Measurements from ENCODE around the gene RNLS. TPM values are rescaled to one million over a fixed set of nuclear protein-coding genes. Genes with fewer than 3 reads are reported as not detected.

Gene RNLS
- total RNA-seq, 2 donors from 2014 or later = 6.2 to 9.4 TPM

DNA sequence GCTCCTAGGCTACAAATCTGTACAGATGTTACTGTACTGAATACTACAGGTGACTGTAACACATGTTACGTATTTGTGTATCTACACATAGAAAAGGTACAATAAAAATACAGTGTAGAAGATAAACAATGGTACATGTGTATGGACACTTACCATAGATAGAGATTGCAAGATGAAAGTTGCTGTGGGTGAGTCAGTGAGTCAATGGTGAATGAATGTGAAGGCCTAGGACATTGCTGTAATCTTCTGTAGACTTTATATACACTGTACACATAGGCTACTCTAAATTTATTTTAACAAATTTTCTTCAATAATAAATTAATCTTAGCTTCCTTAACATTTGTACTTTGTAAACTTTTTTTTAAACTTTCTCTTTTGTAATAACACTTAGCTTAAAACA is 205.6 kb downstream of the RNLS start:
- DNase-seq (ENCODE audit: low spot score) (no peak), ATAC-seq (ENCODE audit: insufficient number of reproducible peaks, low FRiP score, low read depth) (no peak)
- Histone ChIP-seq H3K9me3 (no peaks in the 10 kb centered on the region), H3K4me1 (ENCODE audit: control insufficient read depth in 1 of 2, low read depth in 2 of 2) (no peaks in the 10 kb centered on the region), H3K36me3 (no peaks in the 10 kb centered on the region), H3K27ac (no peak overlapping the region), H3K4me3 (no peak overlapping the region), H3K27me3 (replicated peaks; ENCODE audit: insufficient read depth) (no peaks in the 10 kb centered on the region)
- TF ChIP-seq CTCF (IDR thresholded peaks at IDR 0.05) = no peak

DNA sequence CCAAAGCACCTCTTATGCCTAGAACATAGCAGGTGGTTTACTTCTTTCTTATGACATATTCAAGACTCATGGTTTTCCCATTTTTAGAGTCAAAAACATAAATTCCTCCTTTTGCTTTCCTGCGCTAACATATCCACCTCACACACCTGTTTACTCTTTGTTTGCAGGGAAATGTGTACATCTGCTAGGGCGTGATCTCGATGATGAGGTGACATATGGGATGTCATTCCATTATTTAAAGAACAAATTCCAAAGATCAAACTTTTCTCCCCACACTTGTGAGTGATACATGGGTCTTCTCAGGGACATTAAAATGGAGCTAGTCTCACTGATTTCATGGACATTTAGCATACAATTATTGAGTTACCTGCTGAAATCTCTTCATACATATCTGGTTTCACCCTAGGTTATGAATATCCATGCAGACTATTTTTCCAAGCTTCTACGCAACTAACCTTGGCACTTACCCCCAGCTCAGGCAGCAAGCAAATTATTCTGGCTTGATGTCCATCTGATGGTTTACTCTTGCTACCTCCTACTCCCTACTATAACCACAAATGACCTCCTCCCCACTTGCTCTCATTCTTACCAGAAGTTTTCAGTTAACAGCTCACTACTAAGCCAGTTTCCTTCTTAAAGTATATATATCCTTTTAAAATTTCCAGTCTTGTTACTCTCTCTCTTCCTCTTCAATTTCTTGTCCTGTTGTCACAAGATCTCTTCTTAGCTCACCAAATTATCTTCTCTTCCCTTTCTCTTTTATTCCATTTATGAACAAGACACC is 208.5 kb downstream of the RNLS start:
- H3K36me3 ChIP-seq = no peaks in the 10 kb centered on the region
- no peak for DNase-seq (ENCODE audit: low spot score)
- ATAC-seq (ENCODE audit: insufficient number of reproducible peaks, low FRiP score, low read depth) = no peak
- no peaks in the 10 kb centered on the region for H3K9me3 ChIP-seq
- H3K27me3 ChIP-seq (replicated peaks; ENCODE audit: insufficient read depth) = no peaks in the 10 kb centered on the region
- H3K4me3 ChIP-seq = no peak overlapping the region
- no peaks in the 10 kb centered on the region for H3K4me1 ChIP-seq (ENCODE audit: control insufficient read depth in 1 of 2, low read depth in 2 of 2)
- no peak overlapping the region for H3K27ac ChIP-seq
- no peak for TF ChIP-seq CTCF (IDR thresholded peaks at IDR 0.05)

DNA sequence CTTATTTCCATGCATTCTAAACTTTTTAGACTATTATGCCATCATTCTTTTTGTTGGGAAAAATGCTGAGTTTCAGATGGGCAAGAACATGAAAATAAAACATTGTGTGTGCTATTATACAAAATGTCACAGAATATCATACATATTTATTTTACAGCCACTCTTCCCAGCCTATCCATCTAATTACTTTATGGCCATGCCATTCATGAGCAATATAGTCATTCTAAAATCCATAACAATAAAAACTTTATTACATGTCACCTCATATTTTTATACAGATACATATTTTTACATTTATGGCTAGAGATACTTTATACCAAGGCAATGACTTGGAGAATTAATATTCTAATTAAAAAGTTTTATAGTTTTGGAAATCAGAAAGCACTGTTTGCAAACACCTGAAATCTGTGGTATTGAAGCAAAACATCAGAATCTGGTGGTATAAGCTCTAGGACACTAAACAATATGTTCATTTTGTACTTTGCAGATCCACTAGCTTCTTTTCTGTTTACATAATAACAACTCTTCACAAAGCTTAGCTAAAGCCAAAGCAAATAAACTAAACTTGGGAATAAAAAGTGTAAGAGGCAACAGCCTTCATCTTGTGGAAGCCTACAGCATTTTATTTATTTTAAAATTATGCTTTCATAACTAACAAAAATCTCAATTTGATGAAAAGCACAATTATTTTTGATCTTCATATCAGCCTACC is 210.1 kb downstream of the RNLS start:
- no peak overlapping the region for H3K4me3 ChIP-seq
- no peaks in the 10 kb centered on the region for H3K4me1 ChIP-seq (ENCODE audit: control insufficient read depth in 1 of 2, low read depth in 2 of 2)
- no peak for DNase-seq (ENCODE audit: low spot score)
- H3K9me3 ChIP-seq = no peaks in the 10 kb centered on the region
- no peaks in the 10 kb centered on the region for H3K27me3 ChIP-seq (replicated peaks; ENCODE audit: insufficient read depth)
- H3K36me3 ChIP-seq = no peaks in the 10 kb centered on the region
- H3K27ac ChIP-seq = no peak overlapping the region
- no peak for ATAC-seq (ENCODE audit: insufficient number of reproducible peaks, low FRiP score, low read depth)
- no peak for TF ChIP-seq CTCF (IDR thresholded peaks at IDR 0.05)

- no peaks in the 10 kb centered on the region for H3K27me3 ChIP-seq (replicated peaks; ENCODE audit: insufficient read depth)
- H3K27ac ChIP-seq = no peak overlapping the region
- H3K4me1 ChIP-seq (ENCODE audit: control insufficient read depth in 1 of 2, low read depth in 2 of 2) = no peaks in the 10 kb centered on the region
- no peak for TF ChIP-seq CTCF (IDR thresholded peaks at IDR 0.05)
- no peak overlapping the region for H3K4me3 ChIP-seq
- no peaks in the 10 kb centered on the region for H3K9me3 ChIP-seq
- no peaks in the 10 kb centered on the region for H3K36me3 ChIP-seq
- DNase-seq (ENCODE audit: low spot score) = no peak
- ATAC-seq (ENCODE audit: insufficient number of reproducible peaks, low FRiP score, low read depth) = no peak
Observed at GRCh38 chr10:88372051-88372715, 210.9 kb downstream of the RNLS start.

- Histone ChIP-seq H3K27me3 (replicated peaks; ENCODE audit: insufficient read depth) (no peaks in the 10 kb centered on the region), H3K4me1 (ENCODE audit: control insufficient read depth in 1 of 2, low read depth in 2 of 2) (no peaks in the 10 kb centered on the region), H3K36me3 (no peaks in the 10 kb centered on the region), H3K9me3 (no peaks in the 10 kb centered on the region), H3K27ac (no peak overlapping the region), H3K4me3 (no peak overlapping the region)
- no peak for DNase-seq (ENCODE audit: low spot score)
- no peak for ATAC-seq (ENCODE audit: insufficient number of reproducible peaks, low FRiP score, low read depth)
- TF ChIP-seq CTCF (IDR thresholded peaks at IDR 0.05) = no peak
Observed at GRCh38 chr10:88370713-88371112, 212.4 kb downstream of the RNLS start.
